OCI-LY7 (cell line): ENCODE measurements around the gene ESAM.

ENCODE experiments used
- EZH2phosphoT487 ChIP-seq: fragments of 200-600 bp; sonication (generic); IDR thresholded peaks from 2 replicates; pipeline ENCODE4 v1.6.1; 2018; ENCODE audit warnings: low read depth, borderline replicate concordance, mild to moderate bottlenecking, mixed run types, antibody characterized with exemption, low read length, moderate library complexity, mixed read lengths
- TF ChIP-seq, protein P1 (sequence below): fragments of 200-600 bp; sonication (generic); conservative IDR thresholded peaks from 2 replicates; pipeline ENCODE4 v1.5.1; 2014; ENCODE audit warnings: mild to moderate bottlenecking, antibody characterized with exemption, low read length, moderate library complexity, mixed read lengths

DNA sequence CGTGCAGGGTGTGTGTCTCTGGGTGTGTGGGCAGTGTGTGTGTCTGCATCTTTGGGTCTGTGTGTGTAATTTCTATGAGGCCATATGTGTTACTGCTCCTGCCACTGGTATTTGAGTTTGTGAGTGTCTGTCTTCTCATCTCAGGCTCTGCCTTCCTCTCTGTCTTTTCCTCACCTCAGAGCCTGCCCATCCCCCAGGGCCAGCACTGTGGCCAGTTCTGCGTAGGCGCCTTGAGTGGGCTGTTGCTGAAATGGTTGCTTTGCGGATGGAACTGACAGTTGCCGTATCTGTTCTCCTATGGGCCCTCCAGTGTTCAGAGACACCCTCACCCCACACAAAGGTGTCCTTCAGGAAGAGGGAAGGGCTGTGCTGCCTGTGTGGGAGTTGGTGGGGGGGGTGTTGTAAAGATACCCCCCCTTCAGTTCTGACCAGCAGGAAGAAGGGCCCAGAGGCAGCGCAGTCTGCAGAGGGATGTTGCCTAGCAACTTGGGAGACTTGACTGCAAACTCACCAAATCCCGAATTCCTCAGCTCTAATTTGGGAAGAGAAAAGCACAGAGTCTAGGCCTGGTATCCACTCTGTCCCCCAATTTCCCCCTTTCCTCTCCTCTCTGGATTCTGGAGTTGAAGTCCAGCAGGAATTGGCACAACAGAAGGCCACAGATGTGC is 24.3 kb downstream of the ESAM start:
- TF ChIP-seq, protein P1, sequence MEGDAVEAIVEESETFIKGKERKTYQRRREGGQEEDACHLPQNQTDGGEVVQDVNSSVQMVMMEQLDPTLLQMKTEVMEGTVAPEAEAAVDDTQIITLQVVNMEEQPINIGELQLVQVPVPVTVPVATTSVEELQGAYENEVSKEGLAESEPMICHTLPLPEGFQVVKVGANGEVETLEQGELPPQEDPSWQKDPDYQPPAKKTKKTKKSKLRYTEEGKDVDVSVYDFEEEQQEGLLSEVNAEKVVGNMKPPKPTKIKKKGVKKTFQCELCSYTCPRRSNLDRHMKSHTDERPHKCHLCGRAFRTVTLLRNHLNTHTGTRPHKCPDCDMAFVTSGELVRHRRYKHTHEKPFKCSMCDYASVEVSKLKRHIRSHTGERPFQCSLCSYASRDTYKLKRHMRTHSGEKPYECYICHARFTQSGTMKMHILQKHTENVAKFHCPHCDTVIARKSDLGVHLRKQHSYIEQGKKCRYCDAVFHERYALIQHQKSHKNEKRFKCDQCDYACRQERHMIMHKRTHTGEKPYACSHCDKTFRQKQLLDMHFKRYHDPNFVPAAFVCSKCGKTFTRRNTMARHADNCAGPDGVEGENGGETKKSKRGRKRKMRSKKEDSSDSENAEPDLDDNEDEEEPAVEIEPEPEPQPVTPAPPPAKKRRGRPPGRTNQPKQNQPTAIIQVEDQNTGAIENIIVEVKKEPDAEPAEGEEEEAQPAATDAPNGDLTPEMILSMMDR: no peak
- no peak for TF ChIP-seq EZH2phosphoT487
